Measurements from ENCODE around the gene AKAP6.
A peak's percentile ranks its signal among the peaks of the same experiment; 100 is the strongest.
"Not testable (repeated sequence)": the region's sequence is repeated elsewhere in the genome, so short reads cannot be mapped to it uniquely, and the experiment has no call there.

AKAP6 gene

GRCh38 chr14:32449648-32450047 is 120.5 kb downstream of the AKAP6 start:
- DNase-seq (ENCODE audit: low read depth): no peak

GRCh38 chr14:32450919-32451675 is 122.0 kb downstream of the AKAP6 start:
- DNase-seq (ENCODE audit: low read depth): no peak

DNA sequence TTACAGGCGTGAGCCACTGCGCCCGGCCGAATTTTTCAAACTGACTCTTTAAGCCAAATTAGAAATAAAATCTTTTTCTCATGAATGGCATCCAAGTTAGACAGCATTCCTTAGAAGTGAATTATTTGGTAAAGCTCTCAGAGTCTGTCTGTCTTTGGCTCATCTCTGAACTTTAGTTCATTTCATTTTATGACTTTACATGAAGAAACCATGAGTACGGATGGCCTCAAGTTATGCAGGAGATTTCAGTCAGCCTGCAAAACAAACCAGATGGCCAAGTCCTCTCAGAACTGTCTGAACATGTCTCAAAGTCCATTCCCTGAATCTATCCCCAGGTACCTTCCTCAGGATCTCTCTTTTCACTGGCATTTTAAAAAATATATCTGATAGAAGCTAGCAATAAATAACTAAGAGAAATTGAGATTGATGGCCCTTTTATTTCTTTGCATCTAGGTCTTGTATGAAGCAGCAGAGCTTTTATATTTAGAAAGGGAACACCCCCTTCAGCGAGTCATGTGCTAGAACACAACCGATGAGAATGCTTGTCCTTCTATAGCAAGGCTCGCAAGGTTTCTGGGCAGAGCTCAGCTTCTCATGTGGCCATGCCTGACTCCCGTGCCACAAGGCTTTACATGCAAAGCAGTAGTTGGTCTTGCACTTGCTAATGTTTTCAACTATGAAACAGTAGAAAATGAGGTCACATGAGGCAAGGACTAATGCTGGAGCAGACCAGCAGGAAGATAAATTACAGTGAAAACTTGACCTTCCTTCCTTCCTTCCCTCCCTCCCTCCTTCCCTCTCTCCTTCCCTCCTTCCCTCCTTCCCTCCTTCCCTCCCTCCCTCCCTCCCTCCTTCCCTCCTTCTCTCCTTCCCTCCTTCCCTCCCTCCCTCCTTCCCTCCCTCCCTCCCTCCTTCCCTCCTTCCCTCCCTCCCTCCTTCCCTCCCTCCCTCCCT is 125.0 kb downstream of the AKAP6 start:
- no peak for DNase-seq (ENCODE audit: low read depth)

DNA sequence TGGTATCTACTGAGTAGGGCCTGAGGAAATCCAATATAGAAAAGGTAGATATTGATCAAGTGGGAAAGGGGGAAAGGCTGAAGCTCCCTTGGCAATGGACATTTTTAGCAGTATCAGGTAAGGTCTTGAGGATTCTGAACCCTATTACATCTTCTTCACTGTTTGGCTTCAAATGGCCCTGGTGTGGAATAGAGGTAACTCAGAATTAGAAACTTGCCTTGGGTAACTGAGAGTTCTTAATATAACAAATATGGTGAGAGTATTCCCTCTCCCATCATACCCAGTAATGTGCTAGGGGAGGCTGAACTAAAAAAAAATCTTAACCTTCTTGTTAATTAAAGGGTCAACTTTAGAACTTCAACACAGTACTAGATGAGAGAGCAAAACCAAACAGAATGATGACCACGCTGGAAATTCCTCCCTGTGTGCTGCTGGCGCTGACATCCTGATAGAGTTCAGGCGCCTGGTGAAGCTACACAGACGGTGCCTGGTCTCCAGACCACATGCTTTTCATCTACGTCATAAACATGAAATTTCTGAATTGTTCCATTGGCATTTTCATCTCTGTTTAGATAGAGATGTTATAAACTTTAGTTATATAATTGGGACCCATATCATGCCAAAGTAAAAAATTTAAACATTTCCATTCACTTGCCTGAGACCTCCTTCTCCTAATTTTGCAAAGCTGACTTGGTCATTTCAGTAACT is 128.3 kb downstream of the AKAP6 start:
- peak; percentile 17 for DNase-seq (ENCODE audit: low read depth)

DNA sequence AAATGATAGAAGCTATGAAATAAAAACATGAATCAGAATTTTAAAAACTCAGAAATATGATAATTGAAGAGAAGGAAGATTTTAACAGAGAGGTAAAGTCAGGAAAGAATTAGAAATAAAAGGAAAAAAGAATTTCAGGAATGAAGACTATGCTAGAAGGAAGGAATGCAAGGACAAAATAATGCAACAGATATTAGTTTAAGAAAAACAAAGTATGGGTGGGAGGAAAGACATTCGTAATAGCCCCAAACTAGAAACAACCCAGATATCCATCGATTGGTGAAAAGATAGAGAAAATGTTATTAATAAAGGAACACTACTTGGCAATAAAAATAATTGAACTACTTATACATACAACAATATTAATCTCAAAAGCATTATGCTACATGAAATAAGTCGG is 129.6 kb downstream of the AKAP6 start:
- no peak for DNase-seq (ENCODE audit: low read depth)

GRCh38 chr14:32460267-32460666 is 131.2 kb downstream of the AKAP6 start:
- no peak for DNase-seq (ENCODE audit: low read depth)

GRCh38 chr14:32462553-32462952 is 133.5 kb downstream of the AKAP6 start:
- not testable (repeated sequence) for DNase-seq (ENCODE audit: low read depth)

- DNase-seq (ENCODE audit: low read depth): peak; percentile 40
Measured at GRCh38 chr14:32468955-32469354, 139.9 kb downstream of the AKAP6 start.

- peak; percentile 65 for DNase-seq (ENCODE audit: low read depth)
Measured at GRCh38 chr14:32469388-32470160, 140.5 kb downstream of the AKAP6 start.

DNA sequence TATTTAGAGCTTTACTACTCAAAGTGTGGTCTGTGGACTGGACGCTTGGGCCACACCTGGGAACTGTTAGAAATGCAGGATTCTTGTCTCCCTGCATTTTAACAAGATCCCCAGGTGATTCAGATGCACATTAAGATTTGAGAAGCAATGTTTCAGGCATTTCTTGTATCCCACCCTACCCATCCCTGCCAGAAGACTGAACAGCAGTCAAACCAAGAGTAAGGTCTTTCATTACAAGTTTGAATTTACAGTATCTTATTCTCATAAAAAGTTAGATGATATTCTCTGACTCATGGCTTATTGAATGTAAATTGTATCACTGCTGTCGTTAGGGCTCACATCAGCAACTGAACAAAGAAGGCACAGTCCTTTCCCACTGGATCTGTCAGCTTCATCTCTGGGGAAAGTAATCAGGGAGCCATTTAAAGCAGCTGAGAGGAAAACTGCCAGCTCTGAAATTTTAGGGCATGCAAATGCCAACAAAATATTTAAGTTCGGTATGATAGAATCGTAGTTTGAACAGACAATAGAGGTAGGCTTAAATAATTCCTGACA is 141.1 kb downstream of the AKAP6 start:
- DNase-seq (ENCODE audit: low read depth): no peak

GRCh38 chr14:32471181-32471580 is 142.1 kb downstream of the AKAP6 start:
- no peak for DNase-seq (ENCODE audit: low read depth)

DNA sequence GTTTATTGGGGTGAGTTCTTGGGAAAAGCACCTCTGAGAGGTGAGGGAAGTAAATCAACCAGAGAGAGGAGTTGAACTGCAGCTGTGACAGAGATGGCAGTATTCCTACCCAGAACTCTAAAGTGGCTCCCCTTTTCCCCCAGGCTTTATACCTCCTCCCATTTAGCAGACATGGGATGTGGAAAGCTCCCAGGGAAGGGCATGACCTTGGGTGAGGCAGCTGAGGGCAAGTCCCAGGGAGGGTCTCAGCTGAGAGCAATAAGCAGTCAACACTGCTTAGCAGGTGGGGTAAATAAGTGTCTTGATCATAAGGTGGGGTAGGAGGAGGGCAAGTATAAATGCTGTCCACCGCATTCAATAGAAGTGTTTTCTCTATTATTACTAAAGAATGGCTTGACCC is 143.0 kb downstream of the AKAP6 start:
- DNase-seq (ENCODE audit: low read depth): no peak

- DNase-seq (ENCODE audit: low read depth): peak; percentile 10
Measured at GRCh38 chr14:32472512-32473463, 143.7 kb downstream of the AKAP6 start.

- DNase-seq (ENCODE audit: low read depth): no peak
Measured at GRCh38 chr14:32473464-32473855, 144.4 kb downstream of the AKAP6 start.

- DNase-seq (ENCODE audit: low read depth): no peak
Measured at GRCh38 chr14:32474478-32475195, 145.5 kb downstream of the AKAP6 start.

DNA sequence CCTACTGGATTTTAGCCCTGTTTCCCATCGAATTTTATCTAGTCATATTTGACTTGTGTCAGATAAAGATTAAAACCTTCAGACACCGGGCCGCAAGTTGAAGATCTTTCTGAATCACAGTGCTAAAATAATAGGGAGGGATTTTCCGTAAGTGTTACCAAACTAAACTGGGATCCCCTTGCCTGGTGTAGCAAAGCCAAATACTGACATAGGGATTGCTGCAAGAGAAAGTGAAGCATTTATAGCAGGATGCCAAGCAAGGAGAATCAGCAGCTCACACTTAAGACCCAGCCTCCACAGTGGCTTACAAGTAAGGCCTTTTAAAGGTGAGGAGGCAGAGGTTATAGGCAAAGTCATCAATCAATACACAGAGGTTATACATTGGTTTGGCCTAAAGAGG is 147.4 kb downstream of the AKAP6 start:
- no peak for DNase-seq (ENCODE audit: low read depth)

GRCh38 chr14:32477396-32477795 is 148.3 kb downstream of the AKAP6 start:
- DNase-seq (ENCODE audit: low read depth): no peak

GRCh38 chr14:32478050-32478449 is 149.0 kb downstream of the AKAP6 start:
- DNase-seq (ENCODE audit: low read depth): no peak

DNA sequence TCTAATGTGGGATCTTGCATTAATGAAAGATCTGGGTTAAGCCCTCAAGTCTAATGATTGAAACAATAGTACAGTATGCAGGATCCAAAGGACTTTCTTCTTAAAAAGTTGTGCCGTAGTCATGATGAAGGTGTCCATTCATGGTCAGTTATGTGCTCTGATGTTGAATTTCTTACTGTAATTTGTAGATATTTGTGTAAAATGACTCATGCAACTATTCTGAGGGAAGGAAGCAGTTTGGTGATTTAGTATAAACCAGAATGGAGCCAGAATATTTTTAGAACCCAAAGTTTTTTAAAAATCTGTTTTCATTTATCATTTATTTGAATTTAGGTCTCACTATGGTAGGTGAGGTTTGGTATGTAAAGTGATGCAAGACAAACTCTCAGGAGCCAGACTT is 151.2 kb downstream of the AKAP6 start:
- DNase-seq (ENCODE audit: low read depth): no peak

DNA sequence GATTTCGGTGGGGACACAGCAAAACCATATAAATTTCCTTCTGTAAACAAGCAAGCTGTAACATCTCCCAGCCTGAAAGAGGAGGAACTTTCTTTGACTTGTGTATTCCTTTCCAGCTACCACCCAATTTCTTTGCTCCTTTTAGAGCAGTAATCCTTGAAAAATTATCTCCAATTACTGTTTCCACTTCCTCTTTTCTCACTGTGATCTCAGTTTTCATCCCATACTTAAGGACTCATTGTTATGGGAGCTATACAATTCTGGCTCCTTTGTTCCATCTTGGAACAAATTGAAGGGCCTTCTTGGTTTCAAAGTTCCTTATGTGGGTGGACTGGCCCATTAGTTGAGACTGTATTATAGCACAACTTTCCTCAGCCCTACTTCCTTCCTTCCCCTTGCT is 152.6 kb downstream of the AKAP6 start:
- no peak for DNase-seq (ENCODE audit: low read depth)

Data from ELR (cell line).